ENCODE data around the gene ITPKB. TPM values are rescaled to one million over a fixed set of nuclear protein-coding genes. Genes with fewer than 3 reads are reported as not detected.
A peak's percentile ranks its signal among the peaks of the same experiment; 100 is the strongest.

Gene ITPKB
- total RNA-seq, 2 experiments from 2014 or later: 30.7 to 30.8 TPM

DNA sequence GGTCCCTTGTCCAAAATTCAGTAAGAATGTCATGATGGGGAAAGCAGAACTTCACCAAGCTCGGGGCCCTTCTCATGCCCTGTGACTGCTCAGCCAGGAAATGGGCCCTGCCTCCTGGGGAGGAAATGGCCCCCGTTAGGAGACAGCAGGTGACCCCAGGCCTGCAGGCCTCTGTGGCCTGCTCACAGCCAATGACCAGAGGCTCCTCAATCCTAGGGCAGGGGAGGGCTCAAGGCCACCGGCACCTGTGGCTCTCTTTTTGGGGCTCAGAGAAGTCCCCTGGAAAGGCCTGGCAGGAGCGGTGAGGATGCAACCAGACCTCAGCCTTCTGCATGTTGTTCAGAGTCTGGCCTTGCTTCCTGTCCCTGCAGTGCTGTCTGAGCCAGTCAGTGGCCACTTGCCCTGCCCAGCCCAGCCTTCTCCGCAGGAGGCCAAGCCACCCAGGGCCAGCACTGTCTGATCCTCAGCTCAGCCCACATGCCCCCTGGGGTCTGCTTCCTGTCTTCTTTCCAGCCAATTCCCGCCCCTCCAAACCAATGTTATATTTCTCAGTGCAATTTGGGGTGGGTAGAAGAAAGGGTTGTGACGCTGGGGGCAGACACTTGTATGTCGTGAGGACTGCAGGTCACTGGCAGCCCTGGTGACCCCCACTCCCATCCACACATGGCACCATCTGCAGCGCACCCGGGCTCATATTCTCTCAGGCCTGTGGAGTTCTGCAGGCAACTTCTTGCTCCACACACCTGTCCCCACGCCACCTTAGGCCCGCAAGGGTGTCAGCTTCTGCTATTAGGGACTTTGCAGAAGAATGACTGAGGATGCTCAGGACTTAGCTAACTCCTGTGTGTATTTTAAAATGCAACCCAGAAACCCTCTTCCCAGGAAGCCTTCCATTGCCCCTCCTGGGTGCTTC lies 83.6 kb downstream of the ITPKB start:
- H3K27me3 Mint-ChIP-seq: no peaks in the 10 kb centered on the region
- H3K36me3 Mint-ChIP-seq: peaks cover 9% of the 10 kb centered on the region
- H3K4me3 Mint-ChIP-seq: peak overlapping the region; percentile 82
- peaks cover 59% of the 10 kb centered on the region for H3K4me1 Mint-ChIP-seq
- H3K27ac Mint-ChIP-seq: peak overlapping the region; percentile 79
- no peaks in the 10 kb centered on the region for H3K9me3 Mint-ChIP-seq
- no peak for DNase-seq

DNA sequence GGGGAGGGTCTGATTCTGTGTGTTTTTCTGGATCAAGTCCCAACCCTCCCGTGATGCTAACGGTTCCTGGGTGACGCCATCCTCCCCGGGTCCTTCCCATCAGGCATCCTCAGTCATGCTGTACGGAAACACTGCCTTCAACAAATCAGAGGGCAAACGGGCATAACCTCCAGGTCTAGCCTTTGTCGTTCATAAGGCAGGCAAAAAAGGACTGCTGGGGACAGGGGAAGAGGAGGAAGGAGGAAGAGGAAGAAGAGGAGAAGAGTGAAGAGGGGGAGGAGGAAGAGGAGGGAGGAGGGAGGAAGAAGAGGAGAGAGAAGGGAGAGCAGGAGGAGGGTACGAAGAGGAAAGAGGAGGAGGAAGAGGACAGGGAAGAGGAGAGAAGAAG lies 84.4 kb downstream of the ITPKB start:
- H3K27me3 Mint-ChIP-seq: no peaks in the 10 kb centered on the region
- no peak overlapping the region for H3K27ac Mint-ChIP-seq
- peaks cover 51% of the 10 kb centered on the region for H3K4me1 Mint-ChIP-seq
- peak overlapping the region; percentile 82 for H3K4me3 Mint-ChIP-seq
- DNase-seq: no peak
- peaks cover 8% of the 10 kb centered on the region for H3K36me3 Mint-ChIP-seq
- no peaks in the 10 kb centered on the region for H3K9me3 Mint-ChIP-seq

DNA sequence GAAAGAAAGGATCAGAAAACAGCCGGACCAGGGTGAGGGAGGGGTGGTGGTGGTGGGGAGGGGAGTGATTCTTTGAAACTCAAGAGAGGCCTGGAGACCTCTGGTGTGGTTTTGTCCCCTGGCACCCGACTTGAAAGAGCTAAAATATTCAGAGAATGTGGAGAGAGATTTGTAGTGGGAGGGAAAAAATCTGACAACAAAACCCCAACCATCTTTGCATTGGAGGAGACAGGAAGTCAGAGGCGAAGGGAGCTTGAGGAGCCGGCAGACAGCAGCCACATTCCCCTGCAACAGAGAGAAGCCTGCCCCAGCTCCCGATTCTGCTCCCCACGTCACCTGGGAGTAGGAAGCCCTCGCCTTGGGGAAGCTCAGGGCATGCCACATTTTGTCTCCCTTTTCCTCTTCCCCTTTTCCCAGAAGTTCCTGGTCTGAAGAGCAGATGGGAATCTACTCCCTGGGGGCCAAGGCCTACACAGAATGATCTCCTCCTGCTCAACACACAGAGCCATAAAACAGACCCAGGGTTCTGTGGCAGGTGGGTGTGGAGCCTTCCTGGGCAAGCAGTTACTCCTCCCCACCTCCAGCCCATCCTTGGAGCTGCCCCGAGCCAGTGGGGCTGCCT lies 84.9 kb downstream of the ITPKB start:
- Mint-ChIP-seq H3K9me3 (no peaks in the 10 kb centered on the region), H3K4me1 (peaks cover 50% of the 10 kb centered on the region)
- no peak for DNase-seq

DNA sequence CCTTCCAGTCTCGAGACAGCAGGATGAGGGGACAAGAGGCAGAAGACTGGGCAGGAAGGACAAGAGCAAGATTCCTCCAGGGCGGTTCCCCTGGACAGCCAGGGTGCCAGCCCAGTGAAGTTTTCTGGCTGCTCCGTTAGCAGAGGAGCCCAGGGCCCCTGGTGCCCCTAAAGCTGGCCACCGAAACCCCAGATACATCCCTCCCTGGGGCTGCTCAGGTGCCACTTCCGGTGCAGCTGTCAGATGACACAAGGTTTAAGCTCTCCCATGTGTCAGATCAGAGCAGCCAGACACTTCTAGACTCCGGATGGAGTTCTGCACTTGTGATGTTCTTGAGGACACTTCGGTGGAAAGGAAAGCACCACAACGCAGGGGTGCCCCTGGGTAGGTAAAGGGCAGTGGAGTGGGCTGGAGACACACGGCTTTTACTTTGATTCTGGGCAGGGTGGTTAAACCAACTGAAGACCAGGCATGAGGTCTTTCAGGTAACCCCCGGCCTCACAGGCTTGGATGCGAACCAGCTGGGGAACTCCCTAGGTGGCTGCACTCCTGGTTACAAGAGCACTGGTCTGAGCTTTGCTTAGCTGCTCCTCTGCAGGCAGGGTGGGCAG lies 85.7 kb downstream of the ITPKB start:
- DNase-seq: peak; percentile 68
- Mint-ChIP-seq H3K9me3 (no peaks in the 10 kb centered on the region), H3K36me3 (peaks cover 16% of the 10 kb centered on the region), H3K4me3 (peak overlapping the region; percentile 82), H3K27ac (no peak overlapping the region), H3K4me1 (peaks cover 51% of the 10 kb centered on the region), H3K27me3 (no peaks in the 10 kb centered on the region)

More for the DNA sequence above, 84.9 kb downstream of the ITPKB start:
- Mint-ChIP-seq H3K27ac (no peak overlapping the region), H3K36me3 (peaks cover 12% of the 10 kb centered on the region), H3K4me3 (peak overlapping the region; percentile 82), H3K27me3 (no peaks in the 10 kb centered on the region)

GRCh38 chr1:226652613-226653012 lies 86.5 kb downstream of the ITPKB start:
- H3K4me3 Mint-ChIP-seq: no peak overlapping the region
- no peak for DNase-seq
- H3K27ac Mint-ChIP-seq: no peak overlapping the region
- no peaks in the 10 kb centered on the region for H3K9me3 Mint-ChIP-seq
- no peaks in the 10 kb centered on the region for H3K27me3 Mint-ChIP-seq
- peaks cover 46% of the 10 kb centered on the region for H3K4me1 Mint-ChIP-seq
- peaks cover 19% of the 10 kb centered on the region for H3K36me3 Mint-ChIP-seq

DNA sequence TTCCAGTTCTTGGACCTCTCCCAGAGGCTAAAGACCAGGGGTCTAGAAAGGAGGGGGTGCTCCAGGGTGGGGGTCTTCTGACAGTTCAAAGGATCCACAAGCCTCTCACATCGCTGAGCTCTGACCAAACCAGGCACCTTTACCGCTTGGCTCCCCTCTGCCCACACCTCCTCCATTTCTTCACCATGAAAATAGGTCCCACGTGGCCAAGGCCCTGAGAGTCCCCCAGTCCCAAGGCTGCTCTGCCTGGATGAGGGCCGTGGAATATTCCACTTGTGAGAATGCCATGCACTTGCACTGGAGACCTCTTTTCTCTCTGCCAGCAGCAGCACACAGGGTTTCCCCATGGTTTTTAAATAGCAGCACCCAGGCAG lies 87.4 kb downstream of the ITPKB start:
- H3K27me3 Mint-ChIP-seq: no peaks in the 10 kb centered on the region

DNA sequence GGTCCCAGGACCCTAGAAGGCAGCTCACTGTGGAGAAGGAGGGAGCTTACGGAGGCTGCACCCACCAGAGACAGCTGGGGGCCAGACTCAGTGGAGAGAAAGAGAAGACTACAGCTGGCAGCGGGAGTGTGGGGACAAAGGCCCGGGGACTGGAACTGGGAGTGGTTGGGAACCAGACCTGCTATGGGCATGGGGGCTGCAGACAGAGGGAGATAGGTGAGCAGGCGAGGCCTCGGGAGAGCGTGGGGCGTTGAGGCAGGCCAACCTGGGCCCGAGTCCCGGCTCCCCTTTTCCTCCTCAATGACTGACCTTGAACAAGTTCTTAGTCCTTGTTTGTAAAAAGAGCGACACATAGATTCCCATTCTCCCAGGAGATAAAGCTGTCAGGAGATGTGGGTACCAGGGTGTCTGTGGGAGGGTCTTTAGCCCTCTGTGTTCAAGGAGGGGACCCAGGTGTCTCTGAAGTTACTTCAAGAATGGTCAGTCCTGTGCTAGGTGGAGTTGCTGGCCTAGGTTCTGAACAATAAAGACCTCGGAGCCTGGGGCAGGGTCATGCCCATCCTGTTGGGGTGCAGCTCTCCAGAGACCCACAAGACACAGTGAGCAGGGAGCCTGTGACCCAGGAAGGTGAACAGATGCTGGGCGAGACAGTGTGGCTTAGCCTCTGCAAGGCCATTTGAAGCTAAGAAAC lies 87.9 kb downstream of the ITPKB start:
- Mint-ChIP-seq H3K9me3 (no peaks in the 10 kb centered on the region), H3K36me3 (peaks cover 25% of the 10 kb centered on the region), H3K27ac (peak overlapping the region; percentile 65), H3K4me1 (peaks cover 44% of the 10 kb centered on the region), H3K27me3 (no peaks in the 10 kb centered on the region), H3K4me3 (no peak overlapping the region)
- DNase-seq: no peak

More for the DNA sequence above, 87.4 kb downstream of the ITPKB start:
- DNase-seq: no peak
- Mint-ChIP-seq H3K9me3 (no peaks in the 10 kb centered on the region), H3K36me3 (peaks cover 22% of the 10 kb centered on the region), H3K27ac (no peak overlapping the region), H3K4me1 (peaks cover 44% of the 10 kb centered on the region), H3K4me3 (no peak overlapping the region)

GRCh38 chr1:226650236-226650841 lies 88.7 kb downstream of the ITPKB start:
- DNase-seq: no peak
- H3K9me3 Mint-ChIP-seq: no peaks in the 10 kb centered on the region
- H3K36me3 Mint-ChIP-seq: peaks cover 29% of the 10 kb centered on the region
- peak overlapping the region; percentile 65 for H3K27ac Mint-ChIP-seq
- no peaks in the 10 kb centered on the region for H3K27me3 Mint-ChIP-seq
- peaks cover 43% of the 10 kb centered on the region for H3K4me1 Mint-ChIP-seq
- no peak overlapping the region for H3K4me3 Mint-ChIP-seq

GRCh38 chr1:226649780-226650179 lies 89.3 kb downstream of the ITPKB start:
- Mint-ChIP-seq H3K4me1 (peaks cover 43% of the 10 kb centered on the region), H3K36me3 (peaks cover 28% of the 10 kb centered on the region)

DNA sequence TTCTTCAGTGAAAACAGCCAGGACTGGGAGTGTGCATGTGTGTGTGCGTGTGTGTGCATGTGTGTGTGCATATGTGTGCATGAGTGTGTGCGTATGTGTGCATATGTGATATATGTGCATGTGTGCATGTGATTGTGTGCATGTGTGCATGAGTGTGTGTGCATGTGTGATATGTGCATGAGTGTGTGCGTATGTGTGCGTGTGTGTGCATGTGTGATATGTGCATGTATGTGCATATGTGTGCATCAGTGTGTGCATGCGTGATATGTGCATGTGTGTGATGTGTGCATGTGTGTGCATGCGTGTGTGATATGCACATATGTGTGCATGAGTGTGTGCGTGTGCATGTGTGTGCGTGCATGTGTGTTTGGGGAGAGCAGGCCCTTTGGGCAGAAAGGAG lies 89.8 kb downstream of the ITPKB start:
- no peak overlapping the region for H3K4me3 Mint-ChIP-seq
- no peaks in the 10 kb centered on the region for H3K27me3 Mint-ChIP-seq
- H3K4me1 Mint-ChIP-seq: peaks cover 43% of the 10 kb centered on the region
- no peaks in the 10 kb centered on the region for H3K9me3 Mint-ChIP-seq
- DNase-seq: no peak
- peaks cover 23% of the 10 kb centered on the region for H3K36me3 Mint-ChIP-seq
- peak overlapping the region; percentile 42 for H3K27ac Mint-ChIP-seq

More at GRCh38 chr1:226649780-226650179, 89.3 kb downstream of the ITPKB start:
- Mint-ChIP-seq H3K27ac (peak overlapping the region; percentile 65), H3K9me3 (no peaks in the 10 kb centered on the region), H3K4me3 (no peak overlapping the region), H3K27me3 (no peaks in the 10 kb centered on the region)
- DNase-seq: no peak

DNA sequence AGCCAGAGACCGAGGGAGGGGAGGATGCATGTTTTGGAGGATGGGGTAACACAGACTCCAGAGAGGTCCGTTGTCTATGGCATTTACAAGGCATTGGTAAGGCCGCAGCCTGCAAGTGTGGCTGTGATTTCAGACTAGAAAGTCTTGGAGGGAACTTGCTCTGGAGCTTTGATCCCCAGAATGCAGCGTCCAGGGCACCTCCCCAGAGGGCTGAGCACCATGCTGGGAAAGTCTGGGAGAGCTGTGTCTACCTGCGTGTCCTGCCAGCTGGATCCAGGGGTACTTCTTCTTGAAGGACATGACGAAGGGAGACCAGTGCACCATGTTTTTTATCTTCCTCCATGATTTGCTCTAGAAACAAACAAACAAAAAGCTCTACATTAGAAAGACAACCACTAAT lies 90.7 kb downstream of the ITPKB start:
- no peak for DNase-seq
- peaks cover 51% of the 10 kb centered on the region for H3K4me1 Mint-ChIP-seq
- peak overlapping the region; percentile 66 for H3K27ac Mint-ChIP-seq
- no peaks in the 10 kb centered on the region for H3K27me3 Mint-ChIP-seq
- no peaks in the 10 kb centered on the region for H3K9me3 Mint-ChIP-seq
- peaks cover 23% of the 10 kb centered on the region for H3K36me3 Mint-ChIP-seq
- no peak overlapping the region for H3K4me3 Mint-ChIP-seq

- peak overlapping the region; percentile 66 for H3K27ac Mint-ChIP-seq
- DNase-seq: no peak
- peaks cover 58% of the 10 kb centered on the region for H3K4me1 Mint-ChIP-seq
- H3K27me3 Mint-ChIP-seq: no peaks in the 10 kb centered on the region
- H3K9me3 Mint-ChIP-seq: no peaks in the 10 kb centered on the region
- no peak overlapping the region for H3K4me3 Mint-ChIP-seq
- H3K36me3 Mint-ChIP-seq: peaks cover 23% of the 10 kb centered on the region
Measured at GRCh38 chr1:226647719-226648118, 91.4 kb downstream of the ITPKB start.

DNA sequence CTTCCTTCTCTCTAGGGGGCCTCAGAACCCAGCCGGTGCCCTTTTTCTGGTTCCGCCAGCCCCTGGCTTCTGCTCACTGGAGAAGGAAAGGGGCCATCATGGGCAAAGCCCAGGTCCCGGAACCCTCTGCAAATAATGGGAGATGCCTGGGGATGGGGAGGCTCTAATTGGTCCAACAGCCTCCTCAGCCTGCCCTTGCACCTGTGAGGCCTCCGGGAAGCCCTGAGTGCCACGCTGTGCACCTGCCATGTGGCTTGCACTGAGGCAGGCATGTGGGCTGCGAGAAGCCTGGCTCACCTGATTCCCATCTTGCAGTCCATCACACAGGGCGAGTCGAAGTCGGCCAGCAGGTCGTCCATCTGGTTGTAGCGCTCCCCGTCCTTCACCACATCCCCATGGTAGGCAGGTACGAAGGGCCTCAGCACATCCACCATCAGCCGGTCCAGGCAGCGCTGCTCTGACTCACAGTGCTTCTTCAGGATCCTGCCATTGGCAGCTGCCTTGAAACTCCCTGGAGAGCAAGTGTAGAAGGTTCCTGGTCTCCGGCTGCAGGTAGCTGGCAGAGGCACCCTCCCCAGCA lies 92.1 kb downstream of the ITPKB start:
- peak overlapping the region; percentile 85 for H3K27ac Mint-ChIP-seq
- peaks cover 62% of the 10 kb centered on the region for H3K4me1 Mint-ChIP-seq
- peaks cover 26% of the 10 kb centered on the region for H3K36me3 Mint-ChIP-seq
- DNase-seq: no peak
- H3K4me3 Mint-ChIP-seq: peak overlapping the region; percentile 40
- no peaks in the 10 kb centered on the region for H3K27me3 Mint-ChIP-seq
- no peaks in the 10 kb centered on the region for H3K9me3 Mint-ChIP-seq

All from activated naive CD8-positive, alpha-beta T cell treated with anti-CD3 and anti-CD28 coated beads for 36 hours (primary cell).